IMR-90 (cell line): ENCODE data around the gene HSPG2. TPM values are rescaled to one million over a fixed set of nuclear protein-coding genes. Genes with fewer than 3 reads are reported as not detected.

Experiments
- ATAC-seq: fragments of 200-7000 bp; cut with Tn5 transposase; 2 replicates; pipeline ENCODE4 v1.9.1; 2020; ENCODE audit warnings: low read depth, mild to moderate bottlenecking, moderate library complexity
- BruUV-seq: library from RNA; stranded (reverse); fragments of 400-500 nt; replicated peaks from 2 replicates; lab custom pipeline; 2021; lab: Mats Ljungman, UMichigan
- CTCF ChIA-PET: fragments of 300-600 bp; formaldehyde crosslinking; extraction: SDS; loops from one replicate; lab custom pipeline; 2021; ENCODE audit warnings: antibody characterized with exemption; lab: Yijun Ruan, JAX
- POLR2A ChIA-PET: fragments of 300-600 bp; sonication (Branson Sonifier 250); formaldehyde crosslinking; loops from one replicate; lab custom pipeline; 2022; ENCODE audit warnings: antibody characterized with exemption; ENCODE audit not compliant: unreplicated experiment; lab: Charles Lee
- DNase-seq: peaks from one replicate; pipeline ENCODE4 v3.0.0; 2013
- H2AFZ ChIP-seq: replicated peaks from 2 replicates; pipeline ENCODE3; 2013; ENCODE audit warnings: low read length, mild to moderate bottlenecking; ENCODE audit not compliant: poor library complexity
- H2AK5ac ChIP-seq: 2 replicates; pipeline ENCODE4 v1.6.1; 2013; ENCODE audit warnings: low read depth, low read length, inconsistent platforms
- H2AK9ac ChIP-seq: replicated peaks from 2 replicates; pipeline ENCODE3; 2013; ENCODE audit warnings: mild to moderate bottlenecking, low read depth, low read length, moderate library complexity; ENCODE audit not compliant: poor library complexity
- H2BK120ac ChIP-seq: 2 replicates; pipeline ENCODE4 v1.6.1; 2013; ENCODE audit warnings: low read depth, low read length, inconsistent platforms
- H2BK15ac ChIP-seq: 3 replicates; pipeline ENCODE4 v1.6.1; 2013; ENCODE audit warnings: low read depth, low read length, inconsistent platforms
- H2BK20ac ChIP-seq: 2 replicates; pipeline ENCODE4 v1.6.1; 2013; ENCODE audit warnings: low read depth, mild to moderate bottlenecking, inconsistent platforms, low read length, moderate library complexity
- H2BK5ac ChIP-seq: 2 replicates; pipeline ENCODE4 v1.6.1; 2013; ENCODE audit warnings: mild to moderate bottlenecking, low read depth, low read length, inconsistent platforms; ENCODE audit not compliant: poor library complexity, severe bottlenecking
- H3K14ac ChIP-seq: replicated peaks from 2 replicates; pipeline ENCODE4 v1.6.1; 2013; ENCODE audit warnings: low read depth, low read length, inconsistent platforms
- H3K18ac ChIP-seq: 2 replicates; pipeline ENCODE4 v1.6.1; 2013; ENCODE audit warnings: low read depth, low read length, control low read depth
- H3K23ac ChIP-seq: 2 replicates; pipeline ENCODE4 v1.6.1; 2013; ENCODE audit warnings: low read depth, low read length, inconsistent platforms
- H3K27ac ChIP-seq: 2 replicates; pipeline ENCODE4 v1.5.1; 2013; ENCODE audit warnings: mild to moderate bottlenecking, control low read depth, low read length; ENCODE audit not compliant: insufficient read depth
- H3K27me3 ChIP-seq: 2 replicates; pipeline ENCODE4 v1.6.1; 2013; ENCODE audit warnings: low read length; ENCODE audit not compliant: control insufficient read depth, insufficient read depth
- H3K36me3 ChIP-seq: 2 replicates; pipeline ENCODE4 v1.6.1; 2013; ENCODE audit warnings: low read length, mixed read lengths; ENCODE audit not compliant: control insufficient read depth, insufficient read depth
- H3K4ac ChIP-seq: 2 replicates; pipeline ENCODE4 v1.6.1; 2013; ENCODE audit warnings: low read depth, low read length, inconsistent platforms
- H3K4me1 ChIP-seq: 2 replicates; pipeline ENCODE4 v1.6.1; 2013; ENCODE audit warnings: low read length, mixed read lengths; ENCODE audit not compliant: control insufficient read depth, insufficient read depth
- H3K4me2 ChIP-seq: 2 replicates; pipeline ENCODE4 v1.6.1; 2013; ENCODE audit warnings: low read depth, mild to moderate bottlenecking, control low read depth, low read length, moderate library complexity
- H3K4me3 ChIP-seq: 2 replicates; pipeline ENCODE4 v1.5.1; 2013; ENCODE audit warnings: low read depth, mild to moderate bottlenecking, control low read depth, low read length, moderate library complexity; ENCODE audit not compliant: insufficient read depth
- H3K56ac ChIP-seq: 2 replicates; pipeline ENCODE4 v1.6.1; 2013; ENCODE audit warnings: low read length, inconsistent platforms; ENCODE audit not compliant: insufficient read depth; ENCODE audit errors: extremely low read depth
- H3K79me1 ChIP-seq, 2 experiments: 2 replicates each; pipeline ENCODE4 v1.6.1; 2013; ENCODE audit warnings: low read length in 2 of 2, inconsistent platforms in 1 of 2, low read depth in 1 of 2
- H3K9ac ChIP-seq: 2 replicates; pipeline ENCODE4 v1.6.1; 2013; ENCODE audit warnings: low read depth, low read length, control low read depth
- H3K9me1 ChIP-seq: 2 replicates; pipeline ENCODE4 v1.6.1; 2013; ENCODE audit warnings: low read length, inconsistent platforms; ENCODE audit not compliant: insufficient read depth
- H3K9me3 ChIP-seq: 2 replicates; pipeline ENCODE4 v1.6.1; 2013; ENCODE audit warnings: low read length; ENCODE audit not compliant: control insufficient read depth, insufficient read depth
- H4K20me1 ChIP-seq: 2 replicates; pipeline ENCODE4 v1.6.1; 2013; ENCODE audit warnings: low read length, inconsistent platforms; ENCODE audit not compliant: insufficient read depth
- H4K5ac ChIP-seq: 2 replicates; pipeline ENCODE4 v1.6.1; 2013; ENCODE audit warnings: mild to moderate bottlenecking, low read depth, low read length, control low read depth
- H4K8ac ChIP-seq, 2 experiments: 2 replicates each; pipeline ENCODE4 v1.6.1; 2013; ENCODE audit warnings: low read depth in 2 of 2, low read length in 2 of 2, control low read depth in 1 of 2, inconsistent platforms in 1 of 2
- H4K91ac ChIP-seq: 2 replicates; pipeline ENCODE4 v1.6.1; 2013; ENCODE audit warnings: low read depth, low read length, inconsistent platforms; ENCODE audit not compliant: insufficient read depth
- BHLHE40 ChIP-seq: fragments of 150-350 bp; IDR thresholded peaks from 2 replicates; pipeline ENCODE4 v1.6.1; 2016; ENCODE audit warnings: mild to moderate bottlenecking, low read depth, low read length
- CHD1 ChIP-seq: IDR thresholded peaks from 2 replicates; pipeline ENCODE4 v1.6.1; 2012; ENCODE audit warnings: low read depth, low read length, improper control_type of control experiment
- ELK1 ChIP-seq: fragments of 150-350 bp; IDR thresholded peaks from 2 replicates; pipeline ENCODE4 v1.6.1; 2016; ENCODE audit warnings: low read depth, mild to moderate bottlenecking, low read length, moderate library complexity, borderline replicate concordance
- MAFK ChIP-seq: IDR thresholded peaks from 2 replicates; pipeline ENCODE4 v1.6.1; 2012; ENCODE audit warnings: low read depth, low read length, improper control_type of control experiment
- NFE2L2 ChIP-seq: fragments of 150-350 bp; IDR thresholded peaks from 2 replicates; pipeline ENCODE4 v1.6.1; 2016; ENCODE audit warnings: low read depth, mild to moderate bottlenecking, low read length
- WGBS, 2 experiments: methylation state at CpG; one replicate each; pipeline versions ENCODE4 v1.1.5 to v1.1.7; 2013; ENCODE audit warnings: missing lambda C conversion rate in 2 of 2; ENCODE audit not compliant: insufficient read length in 1 of 2; ENCODE audit errors: extremely low coverage in 2 of 2; 5-methylcytosine and 5-hydroxymethylcytosine counted together
- dilution Hi-C: fragments of 300-500 bp; cut with HindIII; formaldehyde crosslinking; loops from one replicate; pipeline ENCODE4 v1.14.3; 2018; ENCODE audit warnings: low sequenced_read_pairs; ENCODE audit not compliant: unreplicated experiment
- in situ Hi-C: fragments of 300-500 bp; cut with MboI; formaldehyde crosslinking; loops from 3 replicates; pipeline ENCODE4 v1.14.3; 2019; ENCODE audit warnings: low sequenced_read_pairs, inconsistent platforms, mixed read lengths
- intact Hi-C: fragments of 100-400 bp; cut with micrococcal nuclease; formaldehyde crosslinking; loops from 2 replicates; pipeline ENCODE4 v1.10.0; 2022
- polyA plus RNA-seq, 3 experiments: library from polyadenylated mRNA; depleted of rRNA; stranded (reverse); fragments of >200 nt; gene quantifications; 2 replicates each; pipeline ENCODE4 v1.2.3, GENCODE V29; 2012; ENCODE audit warnings: low replicate concordance in 1 of 3
- total RNA-seq: library from RNA; depleted of rRNA; stranded (reverse); fragments of >200 nt; gene quantifications from 2 replicates; pipeline ENCODE4 v1.2.3, GENCODE V29; 2012

Gene HSPG2
- total and polyA plus RNA-seq, 2 of the 4 experiments (the other 2 are of a cell fraction) = 15.8 to 94.0 TPM

- 100% methylated on average over 1 of the region's 5 CpGs; no CpG with 5 or more reads in 1 of the 2 experiments for WGBS, 2 experiments
- ATAC-seq = no peak
Observed at GRCh38 chr1:21913763-21914162, 23.3 kb downstream of the HSPG2 start.

More at GRCh38 chr1:21913763-21914162, 23.3 kb downstream of the HSPG2 start:
- Histone ChIP-seq H3K9ac (no peak overlapping the region), H2BK120ac (no peak overlapping the region), H2AK9ac (no peak overlapping the region), H3K79me1 (peaks cover 52 to 93% of the 10 kb centered on the region in 2 experiments), H4K5ac (no peak overlapping the region), H3K27me3 (no peaks in the 10 kb centered on the region), H2BK20ac (no peak overlapping the region), H4K20me1 (peaks cover 29% of the 10 kb centered on the region), H3K9me1 (peaks cover 19% of the 10 kb centered on the region), H2BK15ac (no peak overlapping the region), H3K56ac (no peak overlapping the region), H3K36me3 (peaks cover 2% of the 10 kb centered on the region), H2AFZ (no peak overlapping the region), H2AK5ac (no peak overlapping the region), H3K14ac (no peak overlapping the region), H3K9me3 (no peaks in the 10 kb centered on the region), H3K4me3 (no peak overlapping the region), H3K23ac (no peak overlapping the region), H3K18ac (no peak overlapping the region), H3K4ac (no peak overlapping the region), H3K27ac (no peak overlapping the region), H2BK5ac (no peak overlapping the region), H4K91ac (no peak overlapping the region), H4K8ac (no peak overlapping the region), H3K4me1 (peaks cover 27% of the 10 kb centered on the region), H3K4me2 (no peak overlapping the region)
- ChIA-PET CTCF (no interaction called here), POLR2A (no interaction called here)
- no TSS peak for BruUV-seq
- dilution Hi-C loops (no loop called here), intact Hi-C loops (no loop called here), in situ Hi-C loops (no loop called here)
- DNase-seq = no peak
- TF ChIP-seq ELK1 (no peak), NFE2L2 (no peak), BHLHE40 (no peak), CHD1 (no peak), MAFK (no peak)
